Subcutaneous preadipocyte (primary cell): Measurements from ENCODE around the gene PBLD. TPM values are rescaled to one million over a fixed set of nuclear protein-coding genes. Genes with fewer than 3 reads are reported as not detected.

ENCODE experiments used
- total RNA-seq: library from RNA; depleted of rRNA; stranded (reverse); fragments of >200 nt; gene quantifications from 2 replicates; pipeline ENCODE4 v1.2.3, GENCODE V29; 2012

The PBLD gene
- 2.2 and 2.9 TPM in 2 replicates for total RNA-seq

GRCh38 chr10:68332259-68333057 lies at the start of gene PBLD:
Gene PBLD (minus strand): TSS chr10:68332928. CDS start chr10:68306844, 26,084 bp downstream.

GRCh38 chr10:68331455-68332258 lies 1.1 kb downstream of the PBLD start, which contains the start of gene HNRNPH3:
Gene HNRNPH3 (plus strand): TSS chr10:68332064. CDS start chr10:68337222, 5,158 bp downstream.

Other genes with a start within 250 kb of the PBLD start
- gene MYPN, start 223.4 kb downstream of the PBLD start, total RNA-seq, result under 0.01 and 0.98 TPM in 2 replicates
- gene ATOH7, start 100.8 kb downstream of the PBLD start, total RNA-seq, result under 0.01 TPM in 1 of 2 replicates, not detected in the other
- 11.8 and 15.4 TPM in 2 replicates for gene HNRNPH3, start 864 bp downstream of the PBLD start, total RNA-seq
- gene RUFY2, start 74.3 kb upstream of the PBLD start, total RNA-seq, result 23.1 and 27.0 TPM in 2 replicates
- 9.6 and 11.7 TPM in 2 replicates for gene DNA2, start 139.0 kb upstream of the PBLD start, total RNA-seq
- 12.5 and 19.7 TPM in 2 replicates for gene SLC25A16, start 194.6 kb upstream of the PBLD start, total RNA-seq
- 4.4 and 4.5 TPM in 2 replicates for gene TET1, start 227.4 kb upstream of the PBLD start, total RNA-seq